GM23338 (cell line): ENCODE data around the gene YPEL1. TPM values are rescaled to one million over a fixed set of nuclear protein-coding genes. Genes with fewer than 3 reads are reported as not detected.

ENCODE experiments used
- CREB1 ChIP-seq: fragments of 250-450 bp; sonication (Bioruptor Pico); IDR thresholded peaks from 2 replicates; pipeline ENCODE4 v1.5.0; 2020; ENCODE audit warnings: low read depth, mild to moderate bottlenecking, moderate library complexity
- CTCF ChIP-seq, 2 experiments: fragments of 200-600 bp in 1 of 2; sonication (generic) in 1 of 2; conservative IDR thresholded peaks; 2 replicates each; pipeline versions ENCODE4 v1.5.1 to v1.6.1; 2016 to 2017; ENCODE audit warnings: antibody characterized with exemption in 2 of 2, low read depth in 2 of 2, mild to moderate bottlenecking in 2 of 2, moderate library complexity in 1 of 2
- EZH2phosphoT487 ChIP-seq: fragments of 200-600 bp; sonication (generic); IDR thresholded peaks from one replicate; pipeline ENCODE4 v1.8.1; 2018; ENCODE audit warnings: antibody characterized with exemption; ENCODE audit not compliant: unreplicated experiment
- JUNB ChIP-seq: IDR thresholded peaks from one replicate; pipeline ENCODE4 v1.6.1; 2016; ENCODE audit warnings: antibody characterized with exemption; ENCODE audit not compliant: unreplicated experiment
- POLR2AphosphoS5 ChIP-seq: IDR thresholded peaks from 2 replicates; pipeline ENCODE4 v1.6.1; 2016; ENCODE audit warnings: antibody characterized with exemption, low read depth
- REST ChIP-seq: IDR thresholded peaks from one replicate; pipeline ENCODE4 v1.6.1; 2018; ENCODE audit warnings: antibody characterized with exemption; ENCODE audit not compliant: unreplicated experiment
- ZNF331 ChIP-seq: fragments of 250-450 bp; sonication (Bioruptor Pico); IDR thresholded peaks from 2 replicates; pipeline ENCODE4 v1.5.0; 2020; ENCODE audit warnings: low read depth, mild to moderate bottlenecking, moderate library complexity
- polyA plus RNA-seq: library from polyadenylated mRNA; unstranded; fragments of >200 nt; fragmentation: Nextera tagmentation; extraction: Ambion mirVana; gene quantifications from 2 replicates; pipeline ENCODE4 v1.2.1, GENCODE V29; 2016
- total RNA-seq: library from RNA; depleted of rRNA; stranded (reverse); fragments of >200 nt; shearing (Covaris generic); gene quantifications from 2 replicates; pipeline ENCODE4 v1.2.3, GENCODE V29; 2014
- TF ChIP-seq, protein P1 (sequence below): fragments of 250-450 bp; sonication (Bioruptor Pico); IDR thresholded peaks from 2 replicates; pipeline ENCODE4 v1.5.0; 2020; ENCODE audit warnings: mild to moderate bottlenecking, moderate library complexity
- TF ChIP-seq, protein P2 (sequence below): IDR thresholded peaks from 2 replicates; pipeline ENCODE4 v1.6.1; 2016; ENCODE audit warnings: antibody characterized with exemption

YPEL1 gene
- total and polyA plus RNA-seq, 2 experiments from 2014 or later = 4.4 to 6.0 TPM

- TF ChIP-seq, protein P1, sequence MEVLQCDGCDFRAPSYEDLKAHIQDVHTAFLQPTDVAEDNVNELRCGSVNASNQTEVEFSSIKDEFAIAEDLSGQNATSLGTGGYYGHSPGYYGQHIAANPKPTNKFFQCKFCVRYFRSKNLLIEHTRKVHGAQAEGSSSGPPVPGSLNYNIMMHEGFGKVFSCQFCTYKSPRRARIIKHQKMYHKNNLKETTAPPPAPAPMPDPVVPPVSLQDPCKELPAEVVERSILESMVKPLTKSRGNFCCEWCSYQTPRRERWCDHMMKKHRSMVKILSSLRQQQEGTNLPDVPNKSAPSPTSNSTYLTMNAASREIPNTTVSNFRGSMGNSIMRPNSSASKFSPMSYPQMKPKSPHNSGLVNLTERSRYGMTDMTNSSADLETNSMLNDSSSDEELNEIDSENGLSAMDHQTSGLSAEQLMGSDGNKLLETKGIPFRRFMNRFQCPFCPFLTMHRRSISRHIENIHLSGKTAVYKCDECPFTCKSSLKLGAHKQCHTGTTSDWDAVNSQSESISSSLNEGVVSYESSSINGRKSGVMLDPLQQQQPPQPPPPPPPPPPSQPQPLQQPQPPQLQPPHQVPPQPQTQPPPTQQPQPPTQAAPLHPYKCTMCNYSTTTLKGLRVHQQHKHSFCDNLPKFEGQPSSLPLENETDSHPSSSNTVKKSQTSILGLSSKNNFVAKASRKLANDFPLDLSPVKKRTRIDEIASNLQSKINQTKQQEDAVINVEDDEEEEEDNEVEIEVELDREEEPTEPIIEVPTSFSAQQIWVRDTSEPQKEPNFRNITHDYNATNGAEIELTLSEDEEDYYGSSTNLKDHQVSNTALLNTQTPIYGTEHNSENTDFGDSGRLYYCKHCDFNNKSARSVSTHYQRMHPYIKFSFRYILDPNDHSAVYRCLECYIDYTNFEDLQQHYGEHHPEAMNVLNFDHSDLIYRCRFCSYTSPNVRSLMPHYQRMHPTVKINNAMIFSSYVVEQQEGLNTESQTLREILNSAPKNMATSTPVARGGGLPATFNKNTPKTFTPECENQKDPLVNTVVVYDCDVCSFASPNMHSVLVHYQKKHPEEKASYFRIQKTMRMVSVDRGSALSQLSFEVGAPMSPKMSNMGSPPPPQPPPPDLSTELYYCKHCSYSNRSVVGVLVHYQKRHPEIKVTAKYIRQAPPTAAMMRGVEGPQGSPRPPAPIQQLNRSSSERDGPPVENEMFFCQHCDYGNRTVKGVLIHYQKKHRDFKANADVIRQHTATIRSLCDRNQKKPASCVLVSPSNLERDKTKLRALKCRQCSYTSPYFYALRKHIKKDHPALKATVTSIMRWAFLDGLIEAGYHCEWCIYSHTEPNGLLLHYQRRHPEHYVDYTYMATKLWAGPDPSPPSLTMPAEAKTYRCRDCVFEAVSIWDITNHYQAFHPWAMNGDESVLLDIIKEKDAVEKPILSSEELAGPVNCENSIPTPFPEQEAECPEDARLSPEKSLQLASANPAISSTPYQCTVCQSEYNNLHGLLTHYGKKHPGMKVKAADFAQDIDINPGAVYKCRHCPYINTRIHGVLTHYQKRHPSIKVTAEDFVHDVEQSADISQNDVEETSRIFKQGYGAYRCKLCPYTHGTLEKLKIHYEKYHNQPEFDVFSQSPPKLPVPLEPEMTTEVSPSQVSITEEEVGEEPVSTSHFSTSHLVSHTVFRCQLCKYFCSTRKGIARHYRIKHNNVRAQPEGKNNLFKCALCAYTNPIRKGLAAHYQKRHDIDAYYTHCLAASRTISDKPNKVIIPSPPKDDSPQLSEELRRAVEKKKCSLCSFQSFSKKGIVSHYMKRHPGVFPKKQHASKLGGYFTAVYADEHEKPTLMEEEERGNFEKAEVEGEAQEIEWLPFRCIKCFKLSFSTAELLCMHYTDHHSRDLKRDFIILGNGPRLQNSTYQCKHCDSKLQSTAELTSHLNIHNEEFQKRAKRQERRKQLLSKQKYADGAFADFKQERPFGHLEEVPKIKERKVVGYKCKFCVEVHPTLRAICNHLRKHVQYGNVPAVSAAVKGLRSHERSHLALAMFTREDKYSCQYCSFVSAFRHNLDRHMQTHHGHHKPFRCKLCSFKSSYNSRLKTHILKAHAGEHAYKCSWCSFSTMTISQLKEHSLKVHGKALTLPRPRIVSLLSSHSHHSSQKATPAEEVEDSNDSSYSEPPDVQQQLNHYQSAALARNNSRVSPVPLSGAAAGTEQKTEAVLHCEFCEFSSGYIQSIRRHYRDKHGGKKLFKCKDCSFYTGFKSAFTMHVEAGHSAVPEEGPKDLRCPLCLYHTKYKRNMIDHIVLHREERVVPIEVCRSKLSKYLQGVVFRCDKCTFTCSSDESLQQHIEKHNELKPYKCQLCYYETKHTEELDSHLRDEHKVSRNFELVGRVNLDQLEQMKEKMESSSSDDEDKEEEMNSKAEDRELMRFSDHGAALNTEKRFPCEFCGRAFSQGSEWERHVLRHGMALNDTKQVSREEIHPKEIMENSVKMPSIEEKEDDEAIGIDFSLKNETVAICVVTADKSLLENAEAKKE (CRISPR knock-in tag) = no peak
- TF ChIP-seq POLR2AphosphoS5 (no peak), CREB1 (CRISPR knock-in tag) (no peak), CTCF (conservative IDR thresholded peaks at IDR 0.05; ENCODE audit: low read depth in 2 of 2) (no peak), REST (no peak), JUNB (no peak), ZNF331 (CRISPR knock-in tag) (no peak), EZH2phosphoT487 (no peak)
- TF ChIP-seq, protein P2, sequence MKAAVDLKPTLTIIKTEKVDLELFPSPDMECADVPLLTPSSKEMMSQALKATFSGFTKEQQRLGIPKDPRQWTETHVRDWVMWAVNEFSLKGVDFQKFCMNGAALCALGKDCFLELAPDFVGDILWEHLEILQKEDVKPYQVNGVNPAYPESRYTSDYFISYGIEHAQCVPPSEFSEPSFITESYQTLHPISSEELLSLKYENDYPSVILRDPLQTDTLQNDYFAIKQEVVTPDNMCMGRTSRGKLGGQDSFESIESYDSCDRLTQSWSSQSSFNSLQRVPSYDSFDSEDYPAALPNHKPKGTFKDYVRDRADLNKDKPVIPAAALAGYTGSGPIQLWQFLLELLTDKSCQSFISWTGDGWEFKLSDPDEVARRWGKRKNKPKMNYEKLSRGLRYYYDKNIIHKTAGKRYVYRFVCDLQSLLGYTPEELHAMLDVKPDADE = no peak
Observed at GRCh38 chr22:21759646-21760376, 24.2 kb upstream of the YPEL1 start (continued).
